Peyer's patch (tissue), 4 donors: ENCODE results near the gene AGPAT2. TPM values are rescaled to one million over a fixed set of nuclear protein-coding genes. Genes with fewer than 3 reads are reported as not detected.
"Not testable (repeated sequence)": the region's sequence is repeated elsewhere in the genome, so short reads cannot be mapped to it uniquely, and the experiment has no call there.

ENCODE experiments used
- DNase-seq, 3 donors: peaks; one replicate each; pipeline ENCODE4 v3.0.0-alpha.2; 2017 to 2019
- H3K27ac ChIP-seq, 4 donors: fragments of 200-600 bp; sonication (generic); one replicate each; pipeline ENCODE4 v1.5.1; 2016 to 2019
- H3K27me3 ChIP-seq, 2 donors: fragments of 200-600 bp; sonication (generic); one replicate each; pipeline ENCODE4 v1.5.1; 2019
- H3K36me3 ChIP-seq, 3 donors: fragments of 200-600 bp; sonication (generic); one replicate each; pipeline ENCODE4 v1.5.1; 2016 to 2019
- H3K4me1 ChIP-seq, 4 donors: fragments of 200-600 bp; sonication (generic); one replicate each; pipeline ENCODE4 v1.5.1; 2016 to 2019
- H3K4me3 ChIP-seq, 4 donors: fragments of 200-600 bp; sonication (generic); 1 replicate in 3 of 4; 2 replicates in 1 of 4; pipeline ENCODE4 v1.5.1; 2016 to 2019; ENCODE audit warnings: mild to moderate bottlenecking in 1 of 4
- H3K9me3 ChIP-seq, 4 donors: fragments of 200-600 bp; sonication (generic); one replicate each; pipeline ENCODE4 v1.5.1; 2016 to 2019; ENCODE audit warnings: mild to moderate bottlenecking in 1 of 4
- CTCF ChIP-seq, 6 experiments: fragments of 450-650 bp in 4 of 6; fragments of 200-600 bp in 2 of 6; sonication (generic) in 1 of 6; IDR thresholded peaks; one replicate each; pipeline ENCODE4 v1.5.1; 2017 to 2019; ENCODE audit warnings: antibody characterized with exemption in 6 of 6, mild to moderate bottlenecking in 3 of 6, moderate library complexity in 1 of 6
- POLR2A ChIP-seq, 2 donors: fragments of 450-650 bp; IDR thresholded peaks; one replicate each; pipeline ENCODE4 v1.5.1; 2017; ENCODE audit warnings: antibody characterized with exemption in 2 of 2, mild to moderate bottlenecking in 2 of 2, moderate library complexity in 2 of 2
- total RNA-seq, 4 donors: library from RNA; depleted of rRNA; stranded (reverse); fragments of >200 nt; gene quantifications; one replicate each; pipeline ENCODE4 v1.1.0, GENCODE V29; 2016

Gene AGPAT2
- total RNA-seq, 4 donors from 2014 or later: 97.4 to 802 (median 479) TPM

GRCh38 chr9:136640171-136641111 lies 46.8 kb downstream of the AGPAT2 start:
- Histone ChIP-seq H3K9me3 (no peaks in the 10 kb centered on the region), H3K27ac (no peak overlapping the region), H3K4me1 (peaks cover 0 to 17% (median 10%) of the 10 kb centered on the region in 4 donors), H3K4me3 (no peak overlapping the region), H3K36me3 (no peaks in the 10 kb centered on the region), H3K27me3 (no peaks in the 10 kb centered on the region)
- TF ChIP-seq CTCF (IDR thresholded peaks at IDR 0.05): no peak
- no peak for TF ChIP-seq POLR2A (IDR thresholded peaks at IDR 0.05)
- DNase-seq: no peak

GRCh38 chr9:136634904-136635303 lies 52.4 kb downstream of the AGPAT2 start:
- Histone ChIP-seq H3K9me3 (no peaks in the 10 kb centered on the region), H3K27me3 (no peaks in the 10 kb centered on the region), H3K4me1 (peaks cover 0 to 13% (median 0%) of the 10 kb centered on the region in 4 donors), H3K4me3 (no peak overlapping the region), H3K36me3 (no peaks in the 10 kb centered on the region), H3K27ac (no peak overlapping the region)
- TF ChIP-seq POLR2A (IDR thresholded peaks at IDR 0.05): no peak
- no peak for TF ChIP-seq CTCF (IDR thresholded peaks at IDR 0.05)
- DNase-seq: no peak

- not testable (repeated sequence) for H3K36me3 ChIP-seq, H3K4me3 ChIP-seq, H3K9me3 ChIP-seq, H3K27me3 ChIP-seq, H3K27ac ChIP-seq, DNase-seq
- peaks cover 0 to 26% (median under 1%) of the 10 kb centered on the region in 4 donors for H3K4me1 ChIP-seq
These were observed 54.7 kb downstream of the AGPAT2 start for GRCh38 chr9:136632491-136633106.

- H3K4me1 ChIP-seq: peaks cover 0 to 31% (median 3%) of the 10 kb centered on the region in 4 donors
- H3K36me3 ChIP-seq, H3K4me3 ChIP-seq, H3K9me3 ChIP-seq, H3K27me3 ChIP-seq, H3K27ac ChIP-seq, DNase-seq: not testable (repeated sequence)
These were observed 55.2 kb downstream of the AGPAT2 start for GRCh38 chr9:136632072-136632471.

GRCh38 chr9:136631038-136632000 lies 55.9 kb downstream of the AGPAT2 start:
- H3K4me1 ChIP-seq: peaks cover 0 to 37% (median 4%) of the 10 kb centered on the region in 4 donors
- H3K36me3 ChIP-seq: no peaks in the 10 kb centered on the region
- no peaks in the 10 kb centered on the region for H3K27me3 ChIP-seq
- peak; percentile 81 to 92 (median 87) for DNase-seq
- TF ChIP-seq CTCF (IDR thresholded peaks at IDR 0.05) (peak; percentile 70 to 96 (median 86)), POLR2A (IDR thresholded peaks at IDR 0.05) (no peak)
- no peaks in the 10 kb centered on the region for H3K9me3 ChIP-seq
- H3K27ac ChIP-seq: no peak overlapping the region
- no peak overlapping the region for H3K4me3 ChIP-seq

GRCh38 chr9:136630662-136630992 lies 56.6 kb downstream of the AGPAT2 start:
- H3K36me3 ChIP-seq: no peaks in the 10 kb centered on the region
- peaks cover 0 to 44% (median 8%) of the 10 kb centered on the region in 4 donors for H3K4me1 ChIP-seq
- no peak overlapping the region for H3K4me3 ChIP-seq
- TF ChIP-seq CTCF (IDR thresholded peaks at IDR 0.05) (peak in 1 of 6 experiments; percentile 7), POLR2A (IDR thresholded peaks at IDR 0.05) (no peak)
- H3K27ac ChIP-seq: no peak overlapping the region
- no peaks in the 10 kb centered on the region for H3K27me3 ChIP-seq
- no peak for DNase-seq
- H3K9me3 ChIP-seq: no peaks in the 10 kb centered on the region
